AG09319 (cell line): Measurements from ENCODE around the gene RGS19.
A peak's percentile ranks its signal among the peaks of the same experiment; 100 is the strongest.
"Not testable (repeated sequence)": the region's sequence is repeated elsewhere in the genome, so short reads cannot be mapped to it uniquely, and the experiment has no call there.

ENCODE experiments used
- DNase-seq: peaks from one replicate; pipeline ENCODE4 v3.0.0-alpha.2; 2010; ENCODE audit warnings: low read depth; ENCODE audit errors: extremely low read depth
- TF ChIP-seq, protein P1 (sequence below): IDR thresholded peaks from 2 replicates; pipeline ENCODE4 v1.5.1; 2011; ENCODE audit warnings: low read depth, mild to moderate bottlenecking, inconsistent platforms, low read length, moderate library complexity

Gene RGS19, protein sequence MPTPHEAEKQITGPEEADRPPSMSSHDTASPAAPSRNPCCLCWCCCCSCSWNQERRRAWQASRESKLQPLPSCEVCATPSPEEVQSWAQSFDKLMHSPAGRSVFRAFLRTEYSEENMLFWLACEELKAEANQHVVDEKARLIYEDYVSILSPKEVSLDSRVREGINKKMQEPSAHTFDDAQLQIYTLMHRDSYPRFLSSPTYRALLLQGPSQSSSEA

DNA sequence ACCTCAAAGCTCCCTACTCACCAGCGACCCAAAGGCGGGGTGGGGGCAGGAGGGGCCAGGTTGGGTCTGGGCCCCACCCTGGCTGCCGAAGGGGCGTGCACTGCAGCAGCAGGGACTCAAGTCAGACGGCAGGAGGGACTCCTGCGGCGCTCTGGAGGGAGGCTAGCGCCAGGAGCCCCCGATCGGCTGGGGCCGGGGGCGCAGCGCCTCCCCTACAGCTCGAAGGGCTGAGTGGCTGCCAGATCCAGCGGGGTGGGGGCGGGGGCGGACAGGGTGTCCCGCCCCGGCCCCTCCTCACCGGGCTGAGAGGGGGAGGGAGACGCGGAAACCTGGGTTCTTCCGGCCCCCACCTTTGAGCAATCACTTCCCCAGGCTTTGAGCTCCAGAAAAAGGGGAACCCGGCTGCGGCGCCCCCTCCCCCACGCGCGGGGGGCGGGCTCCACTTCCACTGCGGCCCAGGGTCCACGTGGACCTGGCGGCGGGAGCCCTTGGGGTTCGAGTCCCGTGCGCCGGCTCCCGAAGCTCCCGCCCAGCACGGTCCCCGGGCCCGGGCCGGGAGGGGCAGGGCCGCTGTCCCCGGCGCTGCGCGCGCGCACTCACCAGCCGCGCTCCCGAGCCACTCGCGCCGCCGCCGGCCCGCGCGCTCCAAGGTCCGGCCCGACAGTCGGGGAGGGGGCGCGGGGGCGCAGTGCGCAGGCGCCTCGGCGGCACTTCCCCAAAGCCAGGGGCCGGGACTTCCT lies at the start of gene RGS19:
TSS of gene RGS19 (minus strand) at position 246 of the 740 bp plus-strand sequence. CDS start 2,632 bp downstream, outside the sequence.
- peak; percentile 20 for DNase-seq

GRCh38 chr20:64123517-64123916 lies 44.2 kb upstream of the RGS19 start:
- not testable (repeated sequence) for DNase-seq

More for the DNA sequence above, at the start of gene RGS19:
- TF ChIP-seq, protein P1, sequence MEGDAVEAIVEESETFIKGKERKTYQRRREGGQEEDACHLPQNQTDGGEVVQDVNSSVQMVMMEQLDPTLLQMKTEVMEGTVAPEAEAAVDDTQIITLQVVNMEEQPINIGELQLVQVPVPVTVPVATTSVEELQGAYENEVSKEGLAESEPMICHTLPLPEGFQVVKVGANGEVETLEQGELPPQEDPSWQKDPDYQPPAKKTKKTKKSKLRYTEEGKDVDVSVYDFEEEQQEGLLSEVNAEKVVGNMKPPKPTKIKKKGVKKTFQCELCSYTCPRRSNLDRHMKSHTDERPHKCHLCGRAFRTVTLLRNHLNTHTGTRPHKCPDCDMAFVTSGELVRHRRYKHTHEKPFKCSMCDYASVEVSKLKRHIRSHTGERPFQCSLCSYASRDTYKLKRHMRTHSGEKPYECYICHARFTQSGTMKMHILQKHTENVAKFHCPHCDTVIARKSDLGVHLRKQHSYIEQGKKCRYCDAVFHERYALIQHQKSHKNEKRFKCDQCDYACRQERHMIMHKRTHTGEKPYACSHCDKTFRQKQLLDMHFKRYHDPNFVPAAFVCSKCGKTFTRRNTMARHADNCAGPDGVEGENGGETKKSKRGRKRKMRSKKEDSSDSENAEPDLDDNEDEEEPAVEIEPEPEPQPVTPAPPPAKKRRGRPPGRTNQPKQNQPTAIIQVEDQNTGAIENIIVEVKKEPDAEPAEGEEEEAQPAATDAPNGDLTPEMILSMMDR = no peak

DNA sequence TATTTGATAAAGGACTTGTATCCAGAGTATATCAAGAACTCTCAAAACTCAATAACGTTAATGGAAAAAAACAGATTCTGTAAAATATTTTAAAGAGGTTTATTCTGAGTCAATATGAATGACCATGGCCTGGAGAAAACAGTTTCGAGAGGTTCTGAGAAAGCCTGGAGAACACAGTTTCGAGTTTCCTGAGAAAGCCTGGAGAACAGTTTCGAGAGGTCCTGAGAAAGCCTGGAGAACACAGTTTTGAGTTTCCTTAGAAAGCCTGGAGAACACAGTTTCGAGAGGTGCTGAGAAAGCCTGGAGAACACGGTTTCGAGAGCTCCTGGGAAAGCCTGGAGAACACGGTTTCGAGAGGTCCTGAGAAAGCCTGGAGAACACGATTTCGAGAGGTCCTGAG lies 43.6 kb upstream of the RGS19 start:
- DNase-seq = not testable (repeated sequence)

- TF ChIP-seq, protein P1 = no peak
- no peak for DNase-seq
Observed at GRCh38 chr20:64121586-64121985, 42.3 kb upstream of the RGS19 start.

DNA sequence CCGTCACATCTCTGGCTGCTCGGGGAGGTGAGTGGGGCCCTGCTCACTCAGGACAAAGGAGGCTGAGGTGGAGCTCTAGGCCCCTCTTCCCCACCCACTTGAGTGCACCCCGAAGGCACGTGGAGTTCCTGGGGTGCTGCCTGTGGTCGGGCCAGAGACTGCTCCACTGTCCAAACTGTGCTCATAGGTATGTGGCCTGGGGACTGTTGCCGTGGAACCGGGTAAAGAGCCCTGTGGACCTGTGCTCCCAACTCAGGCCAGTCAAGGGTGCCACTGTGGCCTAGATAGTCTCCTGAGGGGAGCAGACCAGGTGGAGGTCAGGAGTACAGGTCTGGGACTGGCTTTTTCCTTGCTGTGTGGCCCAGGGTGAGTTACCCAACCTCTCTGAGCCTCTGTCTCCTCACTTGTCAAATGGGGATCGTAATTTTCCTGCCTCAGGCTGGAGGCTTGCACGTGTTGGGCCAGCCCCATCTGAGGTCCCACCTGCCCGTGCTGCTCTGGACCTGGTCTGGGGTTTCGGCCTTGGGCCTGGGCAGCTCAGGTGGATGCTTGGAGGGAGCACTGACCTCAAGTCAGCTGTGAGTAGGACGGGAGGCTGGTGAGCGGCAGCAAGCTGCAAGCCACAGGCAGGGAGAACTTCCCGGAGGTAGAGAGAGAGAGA lies 40.5 kb upstream of the RGS19 start:
- no peak for DNase-seq
- TF ChIP-seq, protein P1 = no peak

DNA sequence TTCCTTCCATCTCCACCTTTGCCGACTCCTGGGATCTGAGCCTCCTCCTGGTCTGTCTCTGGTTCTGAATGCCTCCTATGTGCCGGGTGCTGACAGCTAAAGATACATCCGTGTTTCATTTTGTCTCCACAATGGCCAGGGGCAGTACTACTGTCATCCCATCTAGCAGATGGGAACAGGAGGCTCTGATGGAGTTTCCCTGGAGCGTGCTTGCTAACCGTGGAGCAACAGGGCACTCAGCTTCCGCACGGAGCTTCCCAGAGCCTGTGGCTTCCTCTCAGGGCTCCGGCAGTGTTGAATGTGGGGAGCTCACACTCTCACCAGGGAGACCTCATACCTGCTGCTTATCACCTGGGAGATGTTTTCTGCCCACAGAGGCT lies 40.0 kb upstream of the RGS19 start:
- TF ChIP-seq, protein P1 = no peak
- DNase-seq = no peak

DNA sequence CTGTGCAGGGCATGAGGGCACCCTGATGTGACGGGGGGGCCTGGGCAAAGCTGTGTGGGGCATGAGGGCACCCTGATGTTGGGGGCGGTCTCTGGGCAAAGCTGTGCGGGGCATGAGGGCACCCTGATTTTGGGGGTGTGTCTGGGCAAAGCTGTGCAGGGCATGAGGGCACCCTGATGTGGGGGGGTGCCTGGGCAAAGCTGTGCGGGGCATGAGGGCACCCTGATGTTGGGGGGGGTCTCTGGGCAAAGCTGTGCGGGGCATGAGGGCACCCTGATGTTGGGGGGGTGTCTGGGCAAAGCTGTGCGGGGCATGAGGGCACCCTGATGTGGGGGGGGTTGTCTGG lies 38.1 kb upstream of the RGS19 start:
- DNase-seq = not testable (repeated sequence)

GRCh38 chr20:64116541-64117431 lies 37.5 kb upstream of the RGS19 start:
- TF ChIP-seq, protein P1 = no peak
- no peak for DNase-seq
